Stomach (tissue), 9 donors: Measurements from ENCODE around the gene PNRC2. TPM values are rescaled to one million over a fixed set of nuclear protein-coding genes. Genes with fewer than 3 reads are reported as not detected.
A peak's percentile ranks its signal among the peaks of the same experiment; 100 is the strongest.

Experiments
- DNase-seq, 2 donors: peaks; one replicate each; pipeline versions ENCODE4 v3.0.0 to v3.0.0-alpha.2; 2013 to 2019
- H3K27ac ChIP-seq, 5 donors: fragments of 200-600 bp in 4 of 5; sonication (generic) in 4 of 5; one replicate each; pipeline ENCODE4 v1.5.1; 2013 to 2019; ENCODE audit warnings: mild to moderate bottlenecking in 1 of 5, moderate library complexity in 1 of 5
- H3K27me3 ChIP-seq, 3 donors: fragments of 200-600 bp; sonication (generic); one replicate each; pipeline ENCODE4 v1.5.1; 2017 to 2019; ENCODE audit warnings: mixed run types in 1 of 3
- H3K36me3 ChIP-seq, 4 donors: fragments of 200-600 bp; sonication (generic); 1 replicate in 3 of 4; 2 replicates in 1 of 4; pipeline ENCODE4 v1.5.1; 2016 to 2019
- H3K4me1 ChIP-seq, 4 donors: fragments of 200-600 bp; sonication (generic); one replicate each; pipeline ENCODE4 v1.5.1; 2016 to 2019
- H3K4me3 ChIP-seq, 4 donors: fragments of 200-600 bp; sonication (generic) in 3 of 4; one replicate each; pipeline ENCODE4 v1.5.1; 2016 to 2019; ENCODE audit warnings: mild to moderate bottlenecking in 1 of 4
- H3K9me3 ChIP-seq, 4 donors: fragments of 200-600 bp; sonication (generic); one replicate each; pipeline ENCODE4 v1.5.1; 2016 to 2019
- EP300 ChIP-seq: sonication (generic); formaldehyde crosslinking; IDR thresholded peaks from one replicate; pipeline ENCODE4 v1.6.1; 2017; ENCODE audit warnings: antibody characterized with exemption
- POLR2A ChIP-seq, 4 donors: fragments of 450-650 bp; IDR thresholded peaks; one replicate each; pipeline ENCODE4 v1.6.1; 2016; ENCODE audit warnings: antibody characterized with exemption in 4 of 4, control low read depth in 2 of 4, mild to moderate bottlenecking in 1 of 4, moderate library complexity in 1 of 4
- POLR2AphosphoS5 ChIP-seq, 3 donors: sonication (generic); formaldehyde crosslinking; IDR thresholded peaks; one replicate each; pipeline ENCODE4 v1.6.1; 2016; ENCODE audit warnings: antibody characterized with exemption in 3 of 3
- WGBS, 5 donors: extraction: QIAGEN DNeasy Blood & Tissue Kit in 3 of 5; methylation state at CpG; one replicate each; pipeline versions ENCODE4 v1.1.5 to v1.1.7; 2013 to 2018; 5-methylcytosine and 5-hydroxymethylcytosine counted together
- intact Hi-C: fragments of 100-400 bp; cut with DNase I; formaldehyde crosslinking; loops from one replicate; pipeline ENCODE4 v1.15.1; 2023; ENCODE audit warnings: low total_unique reads
- polyA plus RNA-seq, 3 donors: library from polyadenylated mRNA; stranded (reverse); fragments of 200-250 nt; gene quantifications; one replicate each; pipeline ENCODE4 v1.2.3, GENCODE V29; 2013
- total RNA-seq, 5 donors: library from RNA; depleted of rRNA; stranded (reverse); fragments of >200 nt; gene quantifications; one replicate each; pipeline versions ENCODE4 v1.1.0 to v1.2.3, GENCODE V29; 2014 to 2016
- TF ChIP-seq, protein P1 (sequence below), 7 experiments: fragments of 450-650 bp in 4 of 7; fragments of 200-600 bp in 3 of 7; sonication (generic) in 3 of 7; IDR thresholded peaks; one replicate each; pipeline ENCODE4 v1.5.1; 2016 to 2019; ENCODE audit warnings: antibody characterized with exemption in 7 of 7, control low read depth in 2 of 7, mild to moderate bottlenecking in 1 of 7
- donor health status: healthy with polysubstance abuse.
- donor health status: Bipolar disorder and iron deficiency.
- donor health status: healthy.

Gene PNRC2
- total and polyA plus RNA-seq, 8 donors, result 38.5 to 181 (median 67.4) TPM

DNA sequence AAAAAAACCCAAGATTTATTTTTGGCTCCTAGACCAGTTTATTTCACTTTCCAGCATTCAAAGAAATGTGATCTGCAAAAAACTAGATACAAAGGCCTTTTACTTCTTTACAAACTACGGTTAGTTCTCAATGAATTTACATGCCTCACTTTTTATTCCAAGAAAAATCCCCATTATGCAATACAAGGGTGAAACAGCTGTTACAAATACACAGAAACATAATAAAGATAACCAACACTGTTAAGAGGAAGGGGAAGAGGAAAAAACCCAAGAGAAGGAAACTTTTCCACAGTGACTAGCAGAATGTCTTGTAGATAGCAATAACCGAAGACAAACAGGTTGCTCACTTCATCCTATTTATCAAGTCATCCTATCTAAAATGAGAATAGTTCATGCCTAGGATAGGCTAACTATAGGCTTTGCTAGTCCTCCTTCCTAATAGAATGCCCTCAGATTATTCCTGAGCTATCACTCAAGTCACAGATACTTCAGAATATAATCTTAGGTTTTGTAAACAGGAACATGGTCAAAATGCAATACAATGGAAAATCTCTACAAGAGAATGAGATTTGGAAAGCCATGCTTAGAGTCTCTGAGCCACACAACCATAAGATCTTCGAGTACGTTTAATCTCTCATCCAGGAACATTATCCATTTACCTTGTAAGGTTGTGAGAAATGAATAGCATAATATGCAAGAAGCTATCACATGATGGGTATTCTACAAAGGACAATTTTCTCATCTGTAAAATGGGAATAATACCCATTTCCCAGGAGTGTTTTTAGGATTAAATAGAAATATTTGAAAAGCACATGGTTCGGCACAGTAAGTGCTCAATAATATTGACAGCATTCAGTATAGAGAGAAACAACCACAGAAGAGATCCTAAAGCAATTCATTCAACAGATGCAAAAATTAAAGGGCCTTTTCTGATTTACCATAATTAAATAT is 5.4 kb downstream of the PNRC2 start:
- TF ChIP-seq, protein P1, sequence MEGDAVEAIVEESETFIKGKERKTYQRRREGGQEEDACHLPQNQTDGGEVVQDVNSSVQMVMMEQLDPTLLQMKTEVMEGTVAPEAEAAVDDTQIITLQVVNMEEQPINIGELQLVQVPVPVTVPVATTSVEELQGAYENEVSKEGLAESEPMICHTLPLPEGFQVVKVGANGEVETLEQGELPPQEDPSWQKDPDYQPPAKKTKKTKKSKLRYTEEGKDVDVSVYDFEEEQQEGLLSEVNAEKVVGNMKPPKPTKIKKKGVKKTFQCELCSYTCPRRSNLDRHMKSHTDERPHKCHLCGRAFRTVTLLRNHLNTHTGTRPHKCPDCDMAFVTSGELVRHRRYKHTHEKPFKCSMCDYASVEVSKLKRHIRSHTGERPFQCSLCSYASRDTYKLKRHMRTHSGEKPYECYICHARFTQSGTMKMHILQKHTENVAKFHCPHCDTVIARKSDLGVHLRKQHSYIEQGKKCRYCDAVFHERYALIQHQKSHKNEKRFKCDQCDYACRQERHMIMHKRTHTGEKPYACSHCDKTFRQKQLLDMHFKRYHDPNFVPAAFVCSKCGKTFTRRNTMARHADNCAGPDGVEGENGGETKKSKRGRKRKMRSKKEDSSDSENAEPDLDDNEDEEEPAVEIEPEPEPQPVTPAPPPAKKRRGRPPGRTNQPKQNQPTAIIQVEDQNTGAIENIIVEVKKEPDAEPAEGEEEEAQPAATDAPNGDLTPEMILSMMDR (IDR thresholded peaks at IDR 0.05), result no peak
- TF ChIP-seq POLR2A (IDR thresholded peaks at IDR 0.05) (no peak), POLR2AphosphoS5 (IDR thresholded peaks at IDR 0.05) (no peak), EP300 (no peak)
- no peak for DNase-seq
- Histone ChIP-seq H3K27ac (peak overlapping the region in 4 of 5 donors; percentile 34 to 60 (median 50)), H3K4me3 (no peak overlapping the region), H3K27me3 (no peaks in the 10 kb centered on the region), H3K9me3 (no peaks in the 10 kb centered on the region), H3K36me3 (peaks cover 14 to 68% (median 49%) of the 10 kb centered on the region in 4 donors), H3K4me1 (peaks cover 27 to 55% (median 36%) of the 10 kb centered on the region in 4 donors)
- intact Hi-C loops, result no loop called here
- 57 to 67% (median 59%) methylated on average over 5 of the region's 5 CpGs for WGBS, 5 donors

- Histone ChIP-seq H3K27ac (peak overlapping the region in 1 of 5 donors; percentile 24), H3K27me3 (no peaks in the 10 kb centered on the region), H3K4me1 (peaks cover 19 to 43% (median 26%) of the 10 kb centered on the region in 4 donors), H3K4me3 (no peak overlapping the region), H3K9me3 (no peaks in the 10 kb centered on the region), H3K36me3 (peaks cover 25 to 76% (median 65%) of the 10 kb centered on the region in 4 donors)
- intact Hi-C loops, result no loop called here
- DNase-seq, result no peak
- TF ChIP-seq POLR2AphosphoS5 (IDR thresholded peaks at IDR 0.05), result no peak
- TF ChIP-seq, protein P1 (IDR thresholded peaks at IDR 0.05), result no peak
These were observed 7.4 kb downstream of the PNRC2 start for GRCh38 chr1:23966973-23967493.

GRCh38 chr1:23967871-23968270 is 8.2 kb downstream of the PNRC2 start:
- peaks cover 18 to 37% (median 26%) of the 10 kb centered on the region in 4 donors for H3K4me1 ChIP-seq
- no peaks in the 10 kb centered on the region for H3K27me3 ChIP-seq
- 50 to 91% (median 67%) methylated on average over 2 of the region's 2 CpGs for WGBS, 5 donors
- TF ChIP-seq POLR2A (IDR thresholded peaks at IDR 0.05), result no peak
- no peak for TF ChIP-seq POLR2AphosphoS5 (IDR thresholded peaks at IDR 0.05)
- TF ChIP-seq, protein P1 (IDR thresholded peaks at IDR 0.05), result no peak
- TF ChIP-seq EP300, result no peak
- DNase-seq, result no peak
- H3K27ac ChIP-seq, result no peak overlapping the region
- peaks cover 30 to 83% (median 73%) of the 10 kb centered on the region in 4 donors for H3K36me3 ChIP-seq
- H3K4me3 ChIP-seq, result no peak overlapping the region
- intact Hi-C loops, result no loop called here
- no peaks in the 10 kb centered on the region for H3K9me3 ChIP-seq

DNA sequence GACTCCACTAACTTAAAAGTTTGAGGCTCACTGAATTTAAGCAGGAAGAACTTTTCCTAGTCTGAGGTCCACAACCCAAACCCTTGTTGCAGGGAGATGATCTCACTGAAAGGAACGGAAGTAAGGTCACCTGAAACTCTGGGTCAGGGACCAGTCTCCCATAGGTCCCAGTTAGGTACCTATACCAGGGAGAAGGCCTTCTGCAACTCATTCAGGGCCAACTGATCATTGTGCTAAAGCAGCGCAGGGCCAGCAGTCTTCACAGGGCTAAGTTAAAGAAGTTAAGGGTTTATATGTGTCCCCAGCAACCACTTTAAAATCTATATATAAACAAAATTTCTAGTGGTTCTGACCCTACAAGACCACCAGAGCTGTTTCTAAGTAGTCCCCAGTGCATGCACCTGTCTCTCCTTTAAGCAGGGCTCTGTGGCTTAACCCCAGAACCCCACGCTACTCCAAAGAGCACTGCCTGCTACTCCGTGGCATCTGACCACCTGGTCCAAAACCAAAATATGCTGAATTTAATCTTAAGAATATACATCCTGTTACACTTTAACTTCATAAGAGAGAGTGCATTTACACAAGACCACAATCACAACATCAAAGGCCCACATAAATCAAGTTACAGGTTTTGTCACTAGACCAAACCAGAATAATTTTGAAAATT is 17.7 kb downstream of the PNRC2 start:
- H3K27ac ChIP-seq, result peak overlapping the region; percentile 18 to 98 (median 47)
- H3K9me3 ChIP-seq, result no peaks in the 10 kb centered on the region
- 29 to 42% (median 39%) methylated on average over 4 of the region's 4 CpGs for WGBS, 5 donors
- H3K4me1 ChIP-seq, result peaks cover 34 to 80% (median 58%) of the 10 kb centered on the region in 4 donors
- intact Hi-C loops, result no loop called here
- peak overlapping the region in 2 of 4 donors; percentile 84 to 94 for H3K4me3 ChIP-seq
- H3K27me3 ChIP-seq, result no peaks in the 10 kb centered on the region
- TF ChIP-seq EP300, result no peak
- no peak for TF ChIP-seq POLR2A (IDR thresholded peaks at IDR 0.05)
- TF ChIP-seq, protein P1 (IDR thresholded peaks at IDR 0.05), result no peak
- TF ChIP-seq POLR2AphosphoS5 (IDR thresholded peaks at IDR 0.05), result no peak
- H3K36me3 ChIP-seq, result peaks cover 9 to 27% (median 26%) of the 10 kb centered on the region in 4 donors
- DNase-seq, result no peak
